ENCODE results near the gene OVOL1. TPM values are rescaled to one million over a fixed set of nuclear protein-coding genes. Genes with fewer than 3 reads are reported as not detected.

OVOL1 gene
- total and polyA plus RNA-seq, 2 of the 13 experiments (the other 11 are each of a cell fraction or from before 2014, with no cell fraction given), result 0.01 TPM; not detected in 1

DNA sequence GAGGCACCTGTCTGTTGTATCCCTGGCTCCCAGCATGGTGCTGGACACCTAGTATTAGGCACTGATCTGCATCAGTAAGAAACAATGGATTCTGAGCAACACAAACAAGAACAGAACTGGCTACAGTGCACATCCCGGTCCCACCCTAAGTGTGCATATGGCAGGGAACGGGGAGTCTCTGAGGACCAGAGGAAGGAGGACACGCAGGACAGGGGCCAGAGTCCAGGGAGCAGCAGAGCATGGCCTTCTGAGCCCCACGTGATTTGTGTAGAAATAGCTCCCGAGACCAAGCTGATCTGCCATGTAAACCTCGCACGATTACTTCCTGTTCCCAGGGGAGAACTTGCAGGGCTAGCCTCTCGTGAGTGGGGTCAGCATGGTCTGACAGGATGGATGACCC, 34.2 kb downstream of the OVOL1 start (continued):
- TF ChIP-seq AFF4 (CRISPR knock-in tag; IDR thresholded peaks at IDR 0.05) (no peak), EEA1 (CRISPR knock-in tag; IDR thresholded peaks at IDR 0.05; ENCODE audit: borderline replicate concordance) (no peak), TARDBP (CRISPR knock-in tag; IDR thresholded peaks at IDR 0.05) (no peak; the same call in 1 of the 2 replicates), HDAC6 (IDR thresholded peaks at IDR 0.05; ENCODE audit: low read depth, low read length) (no peak), ZNF225 (CRISPR knock-in tag; IDR thresholded peaks at IDR 0.05) (no peak), ZXDC (CRISPR knock-in tag; IDR thresholded peaks at IDR 0.05) (no peak), CREB3 (CRISPR knock-in tag; IDR thresholded peaks at IDR 0.05) (no peak), ZBTB4 (CRISPR knock-in tag; IDR thresholded peaks at IDR 0.05; ENCODE audit: borderline replicate concordance) (no peak), HNF4A (CRISPR knock-in tag; IDR thresholded peaks at IDR 0.05) (peak; percentile 91), SNAPC2 (CRISPR knock-in tag; IDR thresholded peaks at IDR 0.05) (no peak), ARID3A (IDR thresholded peaks at IDR 0.05; ENCODE audit: low read depth, low read length) (no peak)
- TF ChIP-seq, protein P1, sequence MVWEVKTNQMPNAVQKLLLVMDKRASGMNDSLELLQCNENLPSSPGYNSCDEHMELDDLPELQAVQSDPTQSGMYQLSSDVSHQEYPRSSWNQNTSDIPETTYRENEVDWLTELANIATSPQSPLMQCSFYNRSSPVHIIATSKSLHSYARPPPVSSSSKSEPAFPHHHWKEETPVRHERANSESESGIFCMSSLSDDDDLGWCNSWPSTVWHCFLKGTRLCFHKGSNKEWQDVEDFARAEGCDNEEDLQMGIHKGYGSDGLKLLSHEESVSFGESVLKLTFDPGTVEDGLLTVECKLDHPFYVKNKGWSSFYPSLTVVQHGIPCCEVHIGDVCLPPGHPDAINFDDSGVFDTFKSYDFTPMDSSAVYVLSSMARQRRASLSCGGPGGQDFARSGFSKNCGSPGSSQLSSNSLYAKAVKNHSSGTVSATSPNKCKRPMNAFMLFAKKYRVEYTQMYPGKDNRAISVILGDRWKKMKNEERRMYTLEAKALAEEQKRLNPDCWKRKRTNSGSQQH (CRISPR knock-in tag; IDR thresholded peaks at IDR 0.05; ENCODE audit: low read depth), result no peak

All from HepG2 (cell line).